HS-5 (cell line): Measurements from ENCODE around the gene ASIC5.
"Not testable (repeated sequence)": the region's sequence is repeated elsewhere in the genome, so short reads cannot be mapped to it uniquely, and the experiment has no call there.

ENCODE experiments used
- DNase-seq: peaks from one replicate; pipeline ENCODE4 v3.0.0-alpha.2; 2012; ENCODE audit warnings: low read depth

Gene ASIC5

DNA sequence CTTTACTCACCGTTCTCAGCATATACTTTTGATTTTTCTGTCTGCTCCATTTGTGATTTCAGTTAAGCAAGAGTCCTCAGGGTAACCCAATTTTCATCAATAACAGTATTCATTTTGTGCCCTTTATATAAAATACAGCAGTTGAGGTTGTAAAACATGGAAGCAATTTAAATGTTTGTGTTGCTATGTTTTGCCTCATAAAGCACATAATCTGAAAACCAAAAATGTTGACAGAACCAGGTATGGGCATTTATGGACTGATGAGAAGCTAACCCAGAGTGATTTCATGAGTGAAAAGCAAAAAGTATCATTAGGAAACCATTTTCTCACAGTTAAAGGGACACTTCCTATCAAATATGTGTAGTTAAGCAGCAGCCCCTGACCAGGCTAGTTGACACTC lies at the start of gene ASIC5:
ASIC5 (minus strand) TSS at position 101 of the 400 bp plus-strand sequence; CDS start at position 50, 51 bp downstream.
- no peak for DNase-seq

DNA sequence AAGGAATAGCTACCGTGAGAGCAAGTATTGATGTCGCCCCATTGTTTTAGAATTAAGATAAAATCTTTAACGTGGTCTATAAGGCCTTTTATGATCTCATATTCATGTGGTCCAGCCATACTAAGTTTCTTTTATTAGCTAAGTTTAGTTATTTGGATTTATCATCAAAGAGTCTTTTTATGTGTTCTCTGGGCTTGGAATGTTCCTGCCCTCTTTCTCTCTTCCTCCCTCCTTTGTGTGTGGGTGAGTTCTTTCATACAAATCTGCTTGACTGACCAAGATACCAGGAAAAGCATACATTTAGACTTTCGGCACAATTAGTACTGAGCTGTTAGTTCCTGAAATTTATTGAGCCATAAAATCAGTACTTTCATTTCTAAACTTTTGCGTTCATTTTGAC lies 48.7 kb upstream of the ASIC5 start:
- no peak for DNase-seq

DNA sequence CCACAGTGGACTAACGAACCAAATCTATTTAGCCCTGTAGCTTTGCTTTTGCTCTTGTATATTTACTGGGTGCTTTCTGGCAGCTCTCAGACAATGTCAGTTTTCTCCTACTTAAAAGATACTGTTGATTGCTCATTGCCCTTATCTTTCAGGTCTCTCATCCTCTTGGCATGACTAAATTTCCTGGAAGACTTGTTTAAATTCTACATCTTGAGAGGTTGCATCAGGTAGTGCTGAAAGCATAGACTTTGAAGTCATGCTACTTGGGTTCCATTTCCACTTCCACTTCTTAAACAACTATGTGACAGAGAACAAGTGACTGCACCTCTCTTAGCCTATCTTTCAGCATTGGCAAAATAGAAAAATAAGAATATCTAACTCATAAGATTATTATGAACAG lies 45.8 kb upstream of the ASIC5 start:
- DNase-seq, result no peak

- no peak for DNase-seq
These were observed 43.6 kb upstream of the ASIC5 start for GRCh38 chr4:155909615-155910226.

DNA sequence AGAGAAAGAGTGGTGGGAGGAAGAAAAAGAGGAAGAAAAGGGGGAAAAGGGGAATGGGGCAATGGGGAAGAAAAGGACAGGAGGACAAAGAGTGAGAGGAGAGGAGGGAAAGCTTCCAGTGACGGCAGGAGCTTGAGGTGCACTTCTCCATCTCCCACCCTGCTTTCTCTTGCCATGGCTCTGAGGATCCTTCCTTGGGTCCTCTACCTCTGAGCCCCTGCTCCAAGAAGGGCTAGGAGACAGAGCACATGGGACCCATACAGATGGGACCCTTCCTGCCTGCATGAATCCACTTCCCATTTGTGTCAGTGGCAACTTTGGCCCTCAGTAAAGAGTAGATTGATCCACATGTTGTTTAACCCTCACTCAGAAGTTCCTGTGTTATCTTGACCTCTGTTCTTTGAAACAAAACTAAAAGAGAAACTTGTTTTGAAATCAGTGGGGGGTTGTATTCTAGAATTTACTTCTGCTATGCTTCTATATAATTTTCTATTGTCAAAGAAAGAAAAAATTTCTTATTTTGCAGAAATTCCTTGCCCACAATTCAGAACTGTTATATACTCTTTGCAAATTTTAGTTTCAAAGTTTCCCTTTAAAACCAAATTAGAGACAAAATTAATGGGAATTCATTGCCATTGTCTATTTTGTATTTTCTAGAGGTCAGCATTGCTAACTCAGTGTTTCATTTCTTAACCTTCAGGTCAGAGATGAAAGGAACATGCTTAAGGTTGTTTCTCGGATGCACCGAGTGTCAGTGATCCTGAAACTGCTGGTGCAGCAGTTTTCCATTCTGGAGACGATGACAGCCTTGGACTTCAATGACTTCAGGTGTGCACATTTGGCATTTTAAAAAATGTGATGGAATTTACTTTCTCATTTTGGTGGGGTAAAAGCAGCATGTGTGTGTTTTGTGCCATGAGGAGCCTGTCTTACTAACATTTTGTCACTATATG lies 42.4 kb upstream of the ASIC5 start:
- no peak for DNase-seq

- DNase-seq, result no peak
These were observed 41.5 kb upstream of the ASIC5 start for GRCh38 chr4:155907556-155907955.

GRCh38 chr4:155906554-155907247 lies 40.6 kb upstream of the ASIC5 start:
- DNase-seq, result peak; percentile 84

GRCh38 chr4:155904331-155904730 lies 38.3 kb upstream of the ASIC5 start:
- DNase-seq, result no peak

DNA sequence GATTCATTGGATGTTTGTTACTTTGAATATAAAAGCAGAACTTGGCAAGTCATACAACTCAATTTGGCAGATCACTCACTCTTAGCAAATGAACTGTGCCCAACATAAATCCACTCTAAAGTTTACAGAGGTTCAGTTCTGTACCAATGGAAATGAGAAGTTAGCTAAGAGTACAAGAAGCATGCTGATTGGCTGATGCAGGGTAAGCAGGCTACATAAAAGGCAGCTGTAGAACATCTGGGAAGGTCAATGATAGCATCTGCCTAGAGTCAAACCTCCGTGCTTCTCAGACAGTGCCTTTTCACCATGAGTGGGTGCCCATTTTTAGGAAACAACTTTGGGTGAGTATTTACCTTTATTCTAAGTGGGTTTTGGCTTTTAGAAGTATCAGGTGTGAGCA lies 37.4 kb upstream of the ASIC5 start, which contains the start of gene TDO2:
TDO2 (plus strand) TSS at position 244 of the 400 bp plus-strand sequence; CDS start at position 307, 63 bp downstream.
- DNase-seq, result no peak

DNA sequence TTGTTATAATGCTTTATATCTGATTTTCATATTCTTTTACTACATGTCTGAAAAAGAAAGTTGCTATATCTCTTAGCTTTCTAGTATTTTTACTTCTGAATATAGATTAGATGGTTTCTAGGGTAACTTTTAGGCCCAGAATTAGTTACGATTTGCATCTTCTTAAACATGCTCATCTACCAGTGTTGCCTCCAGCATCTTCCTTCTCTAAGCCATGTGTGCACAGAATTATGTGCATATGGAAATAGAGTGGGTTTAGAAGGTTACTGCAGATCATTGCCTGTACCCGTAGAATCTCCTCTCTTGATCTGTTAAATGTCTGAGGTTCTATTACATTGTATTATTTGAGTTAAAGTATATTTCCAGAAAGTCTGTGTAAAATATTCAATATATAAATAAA lies 34.9 kb upstream of the ASIC5 start:
- no peak for DNase-seq

DNA sequence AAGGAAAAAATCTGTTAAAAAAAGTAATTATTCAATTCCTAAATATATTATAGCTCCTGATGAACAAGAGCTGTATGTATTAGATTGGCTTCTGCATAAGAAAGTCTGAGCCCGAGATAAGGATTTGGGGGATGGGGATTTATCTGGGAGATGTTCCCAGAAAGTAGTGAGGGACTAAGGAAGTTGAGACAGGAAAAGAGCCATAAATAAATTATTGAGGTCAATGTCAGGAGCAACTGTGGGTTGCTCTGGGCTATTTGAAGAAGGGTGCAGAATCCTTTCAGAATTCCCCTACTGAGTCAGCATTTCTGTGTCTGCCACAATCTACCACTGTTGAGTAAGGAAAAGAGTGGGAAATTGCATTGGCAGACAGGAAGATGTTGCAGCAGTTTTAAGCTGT lies 34.3 kb upstream of the ASIC5 start:
- DNase-seq, result no peak

GRCh38 chr4:155899891-155900290 lies 33.8 kb upstream of the ASIC5 start:
- no peak for DNase-seq

DNA sequence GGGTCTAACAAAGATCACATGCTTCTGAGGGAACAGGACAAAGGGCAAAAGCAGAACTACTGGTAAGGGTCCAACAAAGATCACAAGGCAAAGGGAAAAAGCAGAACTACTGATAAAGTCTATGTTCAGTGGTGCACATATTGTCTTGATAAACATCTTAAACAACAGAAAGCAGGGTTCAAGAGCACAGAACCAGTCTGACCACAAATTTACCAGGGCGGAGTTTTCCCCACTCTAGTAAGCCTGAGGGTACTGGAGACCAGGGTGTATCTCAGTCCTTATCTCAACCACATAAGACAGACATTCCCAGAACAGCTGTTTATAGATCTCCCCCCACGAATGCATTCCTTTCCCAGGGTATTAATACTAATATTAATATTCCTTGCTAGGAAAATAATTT lies 32.3 kb upstream of the ASIC5 start:
- DNase-seq, result not testable (repeated sequence)

DNA sequence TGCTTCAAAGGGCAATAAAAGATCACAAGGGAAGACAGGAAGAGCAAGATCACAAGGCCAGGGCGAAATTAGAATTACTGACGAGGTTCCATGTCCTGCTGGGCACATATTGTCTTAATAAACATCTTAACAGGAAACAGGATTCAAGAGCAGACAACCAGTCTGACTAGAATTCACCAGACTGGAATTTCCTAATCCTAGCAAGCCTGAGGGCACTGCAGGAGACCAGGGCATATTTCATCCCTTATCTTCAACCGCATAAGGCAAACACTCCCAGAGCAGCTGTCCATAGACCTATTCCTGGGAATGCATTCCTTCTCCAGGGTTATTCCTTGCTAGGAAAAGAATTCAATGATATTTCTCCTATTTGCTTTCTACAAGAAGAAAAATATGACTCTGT lies 25.0 kb upstream of the ASIC5 start:
- no peak for DNase-seq

- no peak for DNase-seq
These were observed 23.9 kb upstream of the ASIC5 start for GRCh38 chr4:155889946-155890345.

GRCh38 chr4:155889031-155889793 lies 23.1 kb upstream of the ASIC5 start:
- peak; percentile 67 for DNase-seq

GRCh38 chr4:155887847-155888570 lies 21.9 kb upstream of the ASIC5 start:
- DNase-seq, result no peak

- no peak for DNase-seq
These were observed 21.0 kb upstream of the ASIC5 start for GRCh38 chr4:155887045-155887444.

GRCh38 chr4:155885666-155886065 lies 19.6 kb upstream of the ASIC5 start:
- no peak for DNase-seq

DNA sequence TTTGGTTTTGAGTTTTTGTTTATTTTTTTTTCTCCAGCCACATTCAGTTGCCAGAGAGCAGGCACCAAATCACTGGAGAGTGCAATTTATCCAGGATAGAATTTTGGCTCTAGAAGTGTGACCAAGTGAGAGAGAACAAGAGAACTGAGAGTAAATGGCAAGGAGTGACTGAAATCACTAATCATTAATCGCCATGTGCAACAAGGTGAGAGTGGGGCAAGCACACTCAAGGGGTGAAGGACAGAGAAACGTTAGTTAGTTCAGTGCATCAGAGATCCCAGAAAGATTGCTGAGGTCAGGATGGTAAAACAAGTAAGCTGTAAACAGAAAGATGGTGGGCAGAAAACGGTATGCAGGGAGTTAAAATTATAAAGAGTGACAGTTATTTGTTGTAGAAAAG lies 17.8 kb upstream of the ASIC5 start:
- no peak for DNase-seq

- no peak for DNase-seq
These were observed 15.5 kb upstream of the ASIC5 start for GRCh38 chr4:155881555-155881954.
